LNCAP (cell line): ENCODE measurements around the gene OLFM4.

Experiments used
- CTCF ChIP-seq: fragments of 450-650 bp; IDR thresholded peaks from 2 replicates; pipeline ENCODE4 v1.5.1; 2017; ENCODE audit warnings: mild to moderate bottlenecking

OLFM4 gene

GRCh38 chr13:53074114-53074513, 45.5 kb downstream of the OLFM4 start:
- no peak for TF ChIP-seq CTCF

GRCh38 chr13:53075356-53076041, 46.9 kb downstream of the OLFM4 start:
- TF ChIP-seq CTCF: no peak

GRCh38 chr13:53079691-53080090, 51.1 kb downstream of the OLFM4 start:
- no peak for TF ChIP-seq CTCF

- TF ChIP-seq CTCF: no peak
These were observed 60.3 kb downstream of the OLFM4 start for GRCh38 chr13:53088871-53089270.

GRCh38 chr13:53089951-53090350, 61.3 kb downstream of the OLFM4 start:
- no peak for TF ChIP-seq CTCF

- TF ChIP-seq CTCF: no peak
These were observed 61.8 kb downstream of the OLFM4 start for GRCh38 chr13:53090461-53090860.

- TF ChIP-seq CTCF: no peak
These were observed 64.3 kb downstream of the OLFM4 start for GRCh38 chr13:53092931-53093330.

- TF ChIP-seq CTCF: no peak
These were observed 69.8 kb downstream of the OLFM4 start for GRCh38 chr13:53098455-53098854.
